ENCODE measurements around the gene PRKCA. TPM values are rescaled to one million over a fixed set of nuclear protein-coding genes. Genes with fewer than 3 reads are reported as not detected.

The PRKCA gene
- total RNA-seq, 1 donor from 2014 or later: 16.4 TPM

- Mint-ChIP-seq H3K4me3 (ENCODE audit: low read depth) (no peak overlapping the region), H3K27ac (no peak overlapping the region), H3K27me3 (peaks cover 8% of the 10 kb centered on the region), H3K4me1 (ENCODE audit: low read depth) (no peaks in the 10 kb centered on the region), H3K9me3 (ENCODE audit: low read depth) (no peaks in the 10 kb centered on the region), H3K36me3 (ENCODE audit: insufficient read depth) (peaks cover 1% of the 10 kb centered on the region)
- DNase-seq (ENCODE audit: low spot score, unreplicated experiment): no peak
- peak; percentile 34 for TF ChIP-seq CTCF (IDR thresholded peaks at IDR 0.05; ENCODE audit: unreplicated experiment)
Observed at GRCh38 chr17:66737524-66737923, 435.1 kb downstream of the PRKCA start.

- Mint-ChIP-seq H3K36me3 (ENCODE audit: insufficient read depth) (peaks cover 1% of the 10 kb centered on the region), H3K27me3 (peaks cover 8% of the 10 kb centered on the region), H3K27ac (no peak overlapping the region), H3K9me3 (ENCODE audit: low read depth) (no peaks in the 10 kb centered on the region), H3K4me1 (ENCODE audit: low read depth) (no peaks in the 10 kb centered on the region), H3K4me3 (ENCODE audit: low read depth) (no peak overlapping the region)
- DNase-seq (ENCODE audit: low spot score, unreplicated experiment): no peak
- no peak for TF ChIP-seq CTCF (IDR thresholded peaks at IDR 0.05; ENCODE audit: unreplicated experiment)
Observed at GRCh38 chr17:66738301-66738700, 435.9 kb downstream of the PRKCA start.

- H3K27ac Mint-ChIP-seq: no peak overlapping the region
Observed at GRCh38 chr17:66739553-66739952, 437.1 kb downstream of the PRKCA start.

GRCh38 chr17:66740226-66740625 lies 437.8 kb downstream of the PRKCA start:
- Mint-ChIP-seq H3K27me3 (peaks cover 8% of the 10 kb centered on the region), H3K27ac (no peak overlapping the region), H3K4me1 (ENCODE audit: low read depth) (no peaks in the 10 kb centered on the region), H3K36me3 (ENCODE audit: insufficient read depth) (peaks cover 1% of the 10 kb centered on the region), H3K9me3 (ENCODE audit: low read depth) (no peaks in the 10 kb centered on the region), H3K4me3 (ENCODE audit: low read depth) (no peak overlapping the region)
- DNase-seq (ENCODE audit: low spot score, unreplicated experiment): no peak
- no peak for TF ChIP-seq CTCF (IDR thresholded peaks at IDR 0.05; ENCODE audit: unreplicated experiment)

More at GRCh38 chr17:66739553-66739952, 437.1 kb downstream of the PRKCA start:
- TF ChIP-seq CTCF (IDR thresholded peaks at IDR 0.05; ENCODE audit: unreplicated experiment): no peak
- Mint-ChIP-seq H3K4me1 (ENCODE audit: low read depth) (no peaks in the 10 kb centered on the region), H3K36me3 (ENCODE audit: insufficient read depth) (peaks cover 1% of the 10 kb centered on the region), H3K9me3 (ENCODE audit: low read depth) (no peaks in the 10 kb centered on the region), H3K4me3 (ENCODE audit: low read depth) (no peak overlapping the region), H3K27me3 (peaks cover 8% of the 10 kb centered on the region)
- no peak for DNase-seq (ENCODE audit: low spot score, unreplicated experiment)

GRCh38 chr17:66743511-66743910 lies 441.1 kb downstream of the PRKCA start:
- DNase-seq (ENCODE audit: low spot score, unreplicated experiment): no peak
- Mint-ChIP-seq H3K9me3 (ENCODE audit: low read depth) (no peaks in the 10 kb centered on the region), H3K4me3 (ENCODE audit: low read depth) (no peak overlapping the region), H3K4me1 (ENCODE audit: low read depth) (no peaks in the 10 kb centered on the region), H3K27me3 (peaks cover 8% of the 10 kb centered on the region), H3K27ac (no peak overlapping the region), H3K36me3 (ENCODE audit: insufficient read depth) (no peaks in the 10 kb centered on the region)
- TF ChIP-seq CTCF (IDR thresholded peaks at IDR 0.05; ENCODE audit: unreplicated experiment): no peak

All from progenitor cell of endocrine pancreas (in vitro differentiated cells).